GM18858 (cell line): Measurements from ENCODE around the gene CLSTN1.

ENCODE experiments used
- ATAC-seq: cut with Tn5 transposase; IDR thresholded peaks from one replicate; pipeline ENCODE4 v1.9.1; 2021; ENCODE audit not compliant: unreplicated experiment

The CLSTN1 gene

GRCh38 chr1:9732123-9732971 is 91.4 kb downstream of the CLSTN1 start:
- no peak for ATAC-seq

GRCh38 chr1:9731561-9731960 is 92.2 kb downstream of the CLSTN1 start:
- no peak for ATAC-seq

- no peak for ATAC-seq
Observed at GRCh38 chr1:9731051-9731537, 92.7 kb downstream of the CLSTN1 start.

GRCh38 chr1:9730096-9730901 is 93.5 kb downstream of the CLSTN1 start:
- ATAC-seq, result no peak

- ATAC-seq, result no peak
Observed at GRCh38 chr1:9729523-9729922, 94.2 kb downstream of the CLSTN1 start.

GRCh38 chr1:9728451-9729295 is 95.1 kb downstream of the CLSTN1 start:
- no peak for ATAC-seq

GRCh38 chr1:9726905-9727595 is 96.7 kb downstream of the CLSTN1 start:
- ATAC-seq, result no peak

GRCh38 chr1:9726406-9726805 is 97.4 kb downstream of the CLSTN1 start:
- no peak for ATAC-seq

- ATAC-seq, result no peak
Observed at GRCh38 chr1:9724706-9725476, 98.9 kb downstream of the CLSTN1 start.

- ATAC-seq, result no peak
Observed at GRCh38 chr1:9723926-9724325, 99.8 kb downstream of the CLSTN1 start.

- no peak for ATAC-seq
Observed at GRCh38 chr1:9723068-9723805, 100.5 kb downstream of the CLSTN1 start.

GRCh38 chr1:9722378-9722749 is 101.4 kb downstream of the CLSTN1 start:
- no peak for ATAC-seq

- no peak for ATAC-seq
Observed at GRCh38 chr1:9721606-9722377, 102.0 kb downstream of the CLSTN1 start.

GRCh38 chr1:9720785-9721605 is 102.8 kb downstream of the CLSTN1 start:
- ATAC-seq, result no peak

GRCh38 chr1:9719978-9720722 is 103.6 kb downstream of the CLSTN1 start:
- ATAC-seq, result no peak

- ATAC-seq, result no peak
Observed at GRCh38 chr1:9718006-9718680, 105.6 kb downstream of the CLSTN1 start.
